Measurements from ENCODE around the gene KAT6B. TPM values are rescaled to one million over a fixed set of nuclear protein-coding genes. Genes with fewer than 3 reads are reported as not detected.

Gene KAT6B
- total RNA-seq, 4 donors from 2014 or later, result 34.2 to 84.2 (median 47.3) TPM

- peaks cover 16% of the 10 kb centered on the region for H3K36me3 ChIP-seq
- 84% methylated on average over 4 of the region's 4 CpGs for WGBS
- H3K4me1 ChIP-seq, result peaks cover 27% of the 10 kb centered on the region
- no peaks in the 10 kb centered on the region for H3K9me3 ChIP-seq
- H3K4me3 ChIP-seq, result no peak overlapping the region
- no peak overlapping the region for H3K27ac ChIP-seq
- no peak for TF ChIP-seq POLR2AphosphoS5 (IDR thresholded peaks at IDR 0.05)
- no peak for TF ChIP-seq EP300 (IDR thresholded peaks at IDR 0.05)
- TF ChIP-seq CTCF (IDR thresholded peaks at IDR 0.05), result no peak
- no peak for TF ChIP-seq POLR2A (IDR thresholded peaks at IDR 0.05)
- no peak for DNase-seq (ENCODE audit: low spot score in 2 of 2)
- H3K27me3 ChIP-seq, result no peaks in the 10 kb centered on the region
These were observed 13.3 kb downstream of the KAT6B start for GRCh38 chr10:74839708-74840107.

- no peak for TF ChIP-seq POLR2AphosphoS5 (IDR thresholded peaks at IDR 0.05)
- no peak for TF ChIP-seq POLR2A (IDR thresholded peaks at IDR 0.05)
- TF ChIP-seq EP300 (IDR thresholded peaks at IDR 0.05), result no peak
- no peak for TF ChIP-seq CTCF (IDR thresholded peaks at IDR 0.05)
- Histone ChIP-seq H3K36me3 (peaks cover 16% of the 10 kb centered on the region), H3K4me3 (no peak overlapping the region), H3K27ac (no peak overlapping the region), H3K4me1 (peaks cover 27% of the 10 kb centered on the region), H3K27me3 (no peaks in the 10 kb centered on the region), H3K9me3 (no peaks in the 10 kb centered on the region)
- DNase-seq (ENCODE audit: low spot score in 2 of 2), result no peak
- WGBS, result 88% methylated on average over 6 of the region's 6 CpGs
These were observed 15.0 kb downstream of the KAT6B start for GRCh38 chr10:74841265-74841973.

GRCh38 chr10:74842301-74842954, 16.0 kb downstream of the KAT6B start:
- H3K36me3 ChIP-seq, result peaks cover 16% of the 10 kb centered on the region
- no peaks in the 10 kb centered on the region for H3K27me3 ChIP-seq
- TF ChIP-seq POLR2AphosphoS5 (IDR thresholded peaks at IDR 0.05) (no peak), EP300 (IDR thresholded peaks at IDR 0.05) (no peak), POLR2A (IDR thresholded peaks at IDR 0.05) (no peak), CTCF (IDR thresholded peaks at IDR 0.05) (no peak)
- H3K9me3 ChIP-seq, result no peaks in the 10 kb centered on the region
- 67% methylated on average over 1 of the region's 1 CpG for WGBS
- H3K27ac ChIP-seq, result no peak overlapping the region
- H3K4me3 ChIP-seq, result no peak overlapping the region
- DNase-seq (ENCODE audit: low spot score in 2 of 2), result no peak
- H3K4me1 ChIP-seq, result peaks cover 35% of the 10 kb centered on the region

GRCh38 chr10:74846958-74847357, 20.6 kb downstream of the KAT6B start:
- 61% methylated on average over 2 of the region's 2 CpGs for WGBS
- no peaks in the 10 kb centered on the region for H3K9me3 ChIP-seq
- H3K4me3 ChIP-seq, result no peak overlapping the region
- peaks cover 16% of the 10 kb centered on the region for H3K36me3 ChIP-seq
- no peak overlapping the region for H3K27ac ChIP-seq
- no peaks in the 10 kb centered on the region for H3K27me3 ChIP-seq
- no peak for TF ChIP-seq EP300 (IDR thresholded peaks at IDR 0.05)
- TF ChIP-seq CTCF (IDR thresholded peaks at IDR 0.05), result no peak
- TF ChIP-seq POLR2AphosphoS5 (IDR thresholded peaks at IDR 0.05), result no peak
- no peak for TF ChIP-seq POLR2A (IDR thresholded peaks at IDR 0.05)
- DNase-seq (ENCODE audit: low spot score in 2 of 2), result no peak
- H3K4me1 ChIP-seq, result peaks cover 28% of the 10 kb centered on the region

GRCh38 chr10:74851831-74852230, 25.4 kb downstream of the KAT6B start:
- TF ChIP-seq POLR2AphosphoS5 (IDR thresholded peaks at IDR 0.05), result no peak
- peaks cover 53% of the 10 kb centered on the region for H3K4me1 ChIP-seq
- H3K27me3 ChIP-seq, result no peaks in the 10 kb centered on the region
- no peaks in the 10 kb centered on the region for H3K36me3 ChIP-seq
- peak overlapping the region; percentile 59 for H3K27ac ChIP-seq
- H3K4me3 ChIP-seq, result no peak overlapping the region
- H3K9me3 ChIP-seq, result no peaks in the 10 kb centered on the region
- no peak for DNase-seq (ENCODE audit: low spot score in 2 of 2)
